ENCODE measurements around the gene ANKRD33B.

ANKRD33B gene

DNA sequence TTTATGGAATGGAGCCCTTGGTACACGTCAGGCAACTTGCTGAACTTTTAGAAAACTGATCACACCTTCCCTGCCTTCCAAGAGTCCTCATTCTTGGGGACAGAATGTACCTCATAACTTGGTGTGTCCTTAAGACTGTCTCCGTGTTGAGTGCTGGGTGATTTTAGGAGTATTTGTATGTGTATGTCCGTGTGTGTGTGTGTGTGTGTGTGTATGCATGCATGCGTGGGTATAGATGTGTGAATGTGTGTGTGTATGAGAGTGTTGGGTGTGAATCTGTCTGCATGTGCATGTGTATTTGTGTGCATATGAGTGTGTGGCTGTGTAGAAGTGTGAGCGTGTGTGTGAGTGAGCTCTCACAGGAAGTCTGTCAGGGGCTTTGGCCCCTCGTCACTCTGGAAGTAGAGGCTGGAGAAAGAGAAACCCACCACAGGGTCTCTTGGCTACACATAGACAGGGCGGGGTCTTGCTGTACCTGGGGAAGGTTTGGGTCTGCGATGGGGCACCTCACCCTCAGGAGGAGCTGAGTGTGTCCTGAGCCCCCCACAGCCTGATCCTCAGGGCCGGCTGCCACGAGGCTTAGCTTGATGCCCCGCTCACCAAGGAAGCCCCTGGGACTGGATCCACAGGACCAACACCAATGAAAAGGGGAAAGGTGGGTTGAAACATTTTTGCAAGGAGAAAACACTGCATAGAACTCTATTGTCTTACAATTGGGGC is 33.1 kb upstream of the ANKRD33B start:
- no peak overlapping the region for H3K4me3 ChIP-seq (ENCODE audit: low read depth, low read length)
- TF ChIP-seq, protein P1, sequence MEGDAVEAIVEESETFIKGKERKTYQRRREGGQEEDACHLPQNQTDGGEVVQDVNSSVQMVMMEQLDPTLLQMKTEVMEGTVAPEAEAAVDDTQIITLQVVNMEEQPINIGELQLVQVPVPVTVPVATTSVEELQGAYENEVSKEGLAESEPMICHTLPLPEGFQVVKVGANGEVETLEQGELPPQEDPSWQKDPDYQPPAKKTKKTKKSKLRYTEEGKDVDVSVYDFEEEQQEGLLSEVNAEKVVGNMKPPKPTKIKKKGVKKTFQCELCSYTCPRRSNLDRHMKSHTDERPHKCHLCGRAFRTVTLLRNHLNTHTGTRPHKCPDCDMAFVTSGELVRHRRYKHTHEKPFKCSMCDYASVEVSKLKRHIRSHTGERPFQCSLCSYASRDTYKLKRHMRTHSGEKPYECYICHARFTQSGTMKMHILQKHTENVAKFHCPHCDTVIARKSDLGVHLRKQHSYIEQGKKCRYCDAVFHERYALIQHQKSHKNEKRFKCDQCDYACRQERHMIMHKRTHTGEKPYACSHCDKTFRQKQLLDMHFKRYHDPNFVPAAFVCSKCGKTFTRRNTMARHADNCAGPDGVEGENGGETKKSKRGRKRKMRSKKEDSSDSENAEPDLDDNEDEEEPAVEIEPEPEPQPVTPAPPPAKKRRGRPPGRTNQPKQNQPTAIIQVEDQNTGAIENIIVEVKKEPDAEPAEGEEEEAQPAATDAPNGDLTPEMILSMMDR (IDR thresholded peaks at IDR 0.05; ENCODE audit: borderline replicate concordance, insufficient read depth, low read depth, low read length), result no peak

DNA sequence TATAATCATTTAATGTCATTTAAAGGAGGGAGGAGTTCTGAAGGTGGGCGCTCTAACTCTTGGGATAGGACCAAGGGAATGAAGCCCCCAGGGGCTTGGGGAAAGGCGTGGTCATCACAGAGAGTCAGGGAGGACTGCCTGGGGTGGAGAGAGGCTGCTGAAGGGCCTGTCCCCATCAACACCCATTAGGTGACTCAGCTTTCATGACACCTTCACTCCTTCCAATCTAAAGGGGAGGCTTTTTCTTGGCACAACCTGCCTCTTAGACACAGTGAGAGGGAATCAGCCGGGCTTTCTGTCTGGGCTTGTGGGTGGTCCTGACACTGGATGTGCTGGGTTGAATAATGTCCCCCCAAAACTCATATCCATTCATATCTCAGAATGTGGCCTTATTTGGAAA is 31.4 kb upstream of the ANKRD33B start:
- TF ChIP-seq, protein P1 (IDR thresholded peaks at IDR 0.05; ENCODE audit: borderline replicate concordance, insufficient read depth, low read depth, low read length), result no peak
- H3K4me3 ChIP-seq (ENCODE audit: low read depth, low read length), result no peak overlapping the region

DNA sequence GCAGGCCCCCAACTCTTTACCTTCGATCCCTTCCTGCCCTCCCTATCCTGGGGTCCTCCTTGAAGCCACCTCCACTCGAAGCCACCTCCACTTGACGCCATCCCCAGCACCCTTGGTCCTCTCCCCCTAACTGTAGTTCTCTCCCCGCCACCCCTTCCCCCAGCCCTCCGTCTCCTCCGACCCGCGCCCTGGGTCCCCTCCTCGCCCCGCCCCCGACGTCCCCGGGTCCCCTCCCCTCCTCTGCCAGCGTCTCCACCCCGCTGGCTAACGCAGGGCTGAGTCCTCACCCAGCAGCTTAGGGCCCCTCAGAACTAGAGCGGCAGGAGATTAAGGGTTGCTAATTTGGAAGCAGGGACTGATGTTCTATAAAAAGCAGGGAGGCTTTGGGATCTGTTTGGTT is 30.6 kb upstream of the ANKRD33B start:
- TF ChIP-seq, protein P1 (IDR thresholded peaks at IDR 0.05; ENCODE audit: borderline replicate concordance, insufficient read depth, low read depth, low read length), result no peak
- H3K4me3 ChIP-seq (ENCODE audit: low read depth, low read length), result no peak overlapping the region

DNA sequence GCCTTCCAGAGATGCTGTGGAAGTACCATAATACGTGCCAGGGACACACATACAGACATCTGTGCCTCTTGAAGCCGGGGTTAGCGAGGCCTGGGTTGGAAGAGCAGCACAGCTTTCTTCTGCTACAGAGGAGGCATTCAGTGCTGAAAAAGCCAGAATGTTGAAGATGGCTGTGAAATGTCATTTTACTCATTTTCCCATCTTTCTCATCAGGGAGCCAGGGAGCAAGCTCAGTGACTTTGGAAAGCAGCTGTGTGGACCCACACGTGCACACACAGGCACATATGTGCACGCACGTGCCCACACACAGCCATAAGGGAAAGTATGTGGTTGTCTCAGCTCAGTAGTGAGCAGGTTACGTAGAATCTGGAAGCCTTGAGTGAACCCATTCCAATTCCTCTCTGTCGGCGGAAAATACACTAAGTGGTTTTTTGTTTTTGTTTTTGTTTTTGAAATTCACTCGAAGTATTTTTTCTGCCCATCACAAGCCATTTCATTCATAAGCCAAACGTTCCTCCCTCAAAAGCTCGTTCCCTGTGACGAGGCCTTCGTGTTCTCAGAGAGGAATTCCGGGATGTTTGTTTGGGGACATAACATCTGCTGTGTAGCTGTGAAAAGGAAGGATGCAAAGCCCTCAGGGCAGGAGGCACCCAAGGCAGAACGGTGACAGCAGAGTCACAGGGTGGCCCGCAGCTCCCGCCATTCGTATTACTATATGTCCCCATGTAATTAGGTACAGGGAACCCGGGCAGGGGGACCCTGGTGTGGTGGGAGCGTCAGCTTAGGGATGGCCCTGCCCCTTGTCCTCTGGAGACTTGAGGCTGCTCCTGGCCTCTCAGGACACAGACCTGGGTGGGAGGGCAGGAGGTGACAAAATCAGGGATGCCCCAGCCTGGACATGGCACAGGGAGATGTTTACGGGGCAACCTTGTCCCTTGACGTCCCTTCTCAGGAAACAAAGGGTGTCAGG is 29.0 kb upstream of the ANKRD33B start:
- no peak overlapping the region for H3K4me3 ChIP-seq (ENCODE audit: low read depth, low read length)
- TF ChIP-seq, protein P1 (IDR thresholded peaks at IDR 0.05; ENCODE audit: borderline replicate concordance, insufficient read depth, low read depth, low read length), result no peak

DNA sequence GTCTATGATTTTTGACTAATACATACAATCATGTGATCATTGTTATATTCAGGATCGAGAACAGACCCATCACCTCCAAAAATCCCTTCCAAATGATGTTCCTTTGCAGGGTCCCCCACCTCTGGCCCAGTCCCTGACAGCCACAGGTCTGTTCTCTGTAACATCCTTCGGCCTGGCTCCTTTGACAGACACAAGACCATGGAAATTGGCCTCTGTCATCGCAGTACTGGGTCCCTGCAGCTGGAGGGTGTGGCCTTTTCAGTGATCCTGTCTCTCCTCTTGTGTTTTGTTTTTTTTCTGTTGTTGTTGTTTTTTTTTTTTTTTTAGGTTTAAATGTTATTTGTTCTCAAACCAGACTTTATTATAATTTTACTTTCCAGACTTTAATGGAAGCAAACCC is 27.4 kb upstream of the ANKRD33B start:
- TF ChIP-seq, protein P1 (IDR thresholded peaks at IDR 0.05; ENCODE audit: borderline replicate concordance, insufficient read depth, low read depth, low read length), result no peak
- no peak overlapping the region for H3K4me3 ChIP-seq (ENCODE audit: low read depth, low read length)

DNA sequence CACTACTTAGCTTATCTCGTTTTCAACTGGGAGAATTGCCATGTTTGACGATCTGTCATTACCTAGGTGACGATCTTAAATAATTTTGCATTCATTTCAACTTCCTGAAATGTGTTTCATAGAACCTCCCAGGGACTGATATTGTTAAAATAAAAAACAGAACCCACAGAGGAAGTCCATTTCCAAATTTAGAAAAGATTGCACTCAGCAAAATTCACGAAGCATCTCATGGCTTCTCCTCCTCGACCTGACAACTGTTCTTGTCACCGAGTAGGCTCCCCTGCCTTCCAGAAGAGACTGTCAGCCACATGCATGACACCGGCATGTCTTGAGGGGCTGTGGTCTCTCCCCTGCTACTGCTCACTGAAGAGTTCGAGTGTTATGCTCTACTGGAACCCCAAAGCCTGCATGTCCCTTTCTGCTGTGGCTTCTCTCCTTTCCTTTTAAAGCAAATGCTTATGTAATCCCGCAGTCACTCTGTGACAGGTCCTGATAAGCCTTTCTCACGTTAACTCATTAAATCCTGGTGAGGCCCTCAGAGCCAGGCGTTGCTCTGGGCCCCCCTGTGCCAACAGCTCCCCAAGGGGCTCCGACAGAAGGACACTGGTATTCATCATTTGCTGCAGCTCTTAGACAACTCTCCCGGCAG is 26.8 kb upstream of the ANKRD33B start:
- H3K4me3 ChIP-seq (ENCODE audit: low read depth, low read length), result no peak overlapping the region
- TF ChIP-seq, protein P1 (IDR thresholded peaks at IDR 0.05; ENCODE audit: borderline replicate concordance, insufficient read depth, low read depth, low read length), result no peak

All from GM12875 (cell line).